PFSK-1 (cell line): Measurements from ENCODE around the gene INAVA.

Experiments
- FOXP2 ChIP-seq: optimal IDR thresholded peaks from 2 replicates; pipeline ENCODE3; 2011; ENCODE audit warnings: borderline replicate concordance, control low read depth, inconsistent platforms; ENCODE audit not compliant: insufficient read depth; ENCODE audit errors: extremely low read length, extremely low read depth
- POLR2AphosphoS5 ChIP-seq: IDR thresholded peaks from 2 replicates; pipeline ENCODE4 v1.6.1; 2012; ENCODE audit warnings: low read depth, mild to moderate bottlenecking, control low read depth, low read length, moderate library complexity
- SIN3A ChIP-seq: IDR thresholded peaks from 2 replicates; pipeline ENCODE4 v1.6.1; 2012; ENCODE audit warnings: mild to moderate bottlenecking, low read length, moderate library complexity, borderline replicate concordance; ENCODE audit not compliant: insufficient read depth
- TAF1 ChIP-seq: IDR thresholded peaks from 2 replicates; pipeline ENCODE4 v1.6.1; 2012; ENCODE audit warnings: low read length, control low read depth, borderline replicate concordance; ENCODE audit not compliant: insufficient read depth
- TF ChIP-seq, protein P1 (sequence below), 2 experiments: IDR thresholded peaks; 2 replicates each; pipeline versions ENCODE4 v1.6.1 to v1.8.0; 2011 to 2012; ENCODE audit warnings: low read depth in 2 of 2, low read length in 2 of 2, control low read depth in 1 of 2, inconsistent platforms in 1 of 2, mild to moderate bottlenecking in 1 of 2, moderate library complexity in 1 of 2; ENCODE audit not compliant: insufficient read depth in 1 of 2

Gene INAVA

DNA sequence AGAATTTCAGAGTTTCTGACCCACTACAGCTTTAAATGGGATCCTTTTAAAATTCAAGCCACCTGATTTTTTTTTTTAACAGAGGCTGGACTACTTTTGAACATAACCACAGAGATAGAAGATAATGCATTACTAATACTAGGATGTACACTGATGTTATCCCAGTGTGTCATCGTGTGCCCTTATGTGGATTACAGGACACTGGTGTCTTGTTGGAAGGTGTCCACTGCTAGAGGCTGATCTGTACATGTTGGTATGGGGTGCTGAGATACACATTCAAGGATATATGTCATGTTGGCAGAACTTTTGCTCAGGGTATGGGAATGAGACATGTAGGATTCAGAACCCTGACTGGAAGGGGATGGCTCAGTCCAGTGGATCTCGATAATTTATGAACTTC is 56.3 kb downstream of the INAVA start:
- TF ChIP-seq, protein P1, sequence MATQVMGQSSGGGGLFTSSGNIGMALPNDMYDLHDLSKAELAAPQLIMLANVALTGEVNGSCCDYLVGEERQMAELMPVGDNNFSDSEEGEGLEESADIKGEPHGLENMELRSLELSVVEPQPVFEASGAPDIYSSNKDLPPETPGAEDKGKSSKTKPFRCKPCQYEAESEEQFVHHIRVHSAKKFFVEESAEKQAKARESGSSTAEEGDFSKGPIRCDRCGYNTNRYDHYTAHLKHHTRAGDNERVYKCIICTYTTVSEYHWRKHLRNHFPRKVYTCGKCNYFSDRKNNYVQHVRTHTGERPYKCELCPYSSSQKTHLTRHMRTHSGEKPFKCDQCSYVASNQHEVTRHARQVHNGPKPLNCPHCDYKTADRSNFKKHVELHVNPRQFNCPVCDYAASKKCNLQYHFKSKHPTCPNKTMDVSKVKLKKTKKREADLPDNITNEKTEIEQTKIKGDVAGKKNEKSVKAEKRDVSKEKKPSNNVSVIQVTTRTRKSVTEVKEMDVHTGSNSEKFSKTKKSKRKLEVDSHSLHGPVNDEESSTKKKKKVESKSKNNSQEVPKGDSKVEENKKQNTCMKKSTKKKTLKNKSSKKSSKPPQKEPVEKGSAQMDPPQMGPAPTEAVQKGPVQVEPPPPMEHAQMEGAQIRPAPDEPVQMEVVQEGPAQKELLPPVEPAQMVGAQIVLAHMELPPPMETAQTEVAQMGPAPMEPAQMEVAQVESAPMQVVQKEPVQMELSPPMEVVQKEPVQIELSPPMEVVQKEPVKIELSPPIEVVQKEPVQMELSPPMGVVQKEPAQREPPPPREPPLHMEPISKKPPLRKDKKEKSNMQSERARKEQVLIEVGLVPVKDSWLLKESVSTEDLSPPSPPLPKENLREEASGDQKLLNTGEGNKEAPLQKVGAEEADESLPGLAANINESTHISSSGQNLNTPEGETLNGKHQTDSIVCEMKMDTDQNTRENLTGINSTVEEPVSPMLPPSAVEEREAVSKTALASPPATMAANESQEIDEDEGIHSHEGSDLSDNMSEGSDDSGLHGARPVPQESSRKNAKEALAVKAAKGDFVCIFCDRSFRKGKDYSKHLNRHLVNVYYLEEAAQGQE (IDR thresholded peaks at IDR 0.05; ENCODE audit: insufficient read depth in 1 of 2, low read depth in 2 of 2, low read length in 2 of 2) = no peak
- no peak for TF ChIP-seq FOXP2
- no peak for TF ChIP-seq POLR2AphosphoS5
- TF ChIP-seq TAF1 = no peak
- no peak for TF ChIP-seq SIN3A

DNA sequence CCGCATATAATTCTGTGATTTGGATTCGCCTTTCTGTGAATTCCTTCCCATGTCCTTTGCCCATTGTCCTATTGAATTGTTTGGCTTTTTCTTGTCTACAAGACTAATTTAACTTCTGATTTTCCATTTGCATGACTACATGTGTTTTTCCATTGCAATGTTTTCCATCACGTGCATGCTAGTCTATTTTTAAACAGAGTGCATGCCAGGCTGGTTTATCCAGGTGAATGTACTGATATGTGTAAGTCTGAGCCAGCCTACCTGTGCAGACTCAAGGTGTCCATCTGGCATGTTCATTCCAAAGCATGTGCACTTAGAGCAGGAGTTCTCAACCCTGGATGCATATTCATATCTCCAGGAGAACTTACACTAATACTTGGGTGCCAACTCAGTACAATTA is 59.7 kb downstream of the INAVA start:
- TF ChIP-seq, protein P1 (IDR thresholded peaks at IDR 0.05; ENCODE audit: insufficient read depth in 1 of 2, low read depth in 2 of 2, low read length in 2 of 2) = no peak
- TF ChIP-seq FOXP2 = no peak
- TF ChIP-seq SIN3A = no peak
- TF ChIP-seq TAF1 = no peak
- TF ChIP-seq POLR2AphosphoS5 = no peak

DNA sequence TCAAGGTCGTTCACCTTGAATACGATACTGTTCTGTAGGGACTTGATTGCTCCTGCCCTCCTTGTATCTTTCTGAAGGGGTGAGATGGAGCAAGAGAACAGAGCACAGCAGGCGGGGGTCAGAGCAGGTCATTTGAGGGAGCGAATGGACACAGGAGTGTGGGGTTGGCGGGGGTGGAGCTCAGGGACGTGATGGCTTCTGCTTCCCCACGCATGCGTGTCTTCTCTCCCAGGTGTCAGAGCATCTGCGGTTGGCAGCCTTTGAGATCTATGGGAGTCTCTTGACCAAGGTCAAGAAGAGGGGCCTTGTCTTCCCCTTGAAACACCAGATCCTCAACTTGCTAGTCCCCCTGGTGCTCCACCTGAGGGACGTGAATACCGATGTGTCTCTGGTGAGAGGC is 63.9 kb downstream of the INAVA start:
- TF ChIP-seq, protein P1 (IDR thresholded peaks at IDR 0.05; ENCODE audit: insufficient read depth in 1 of 2, low read depth in 2 of 2, low read length in 2 of 2) = no peak
- TF ChIP-seq FOXP2 = no peak
- no peak for TF ChIP-seq SIN3A

DNA sequence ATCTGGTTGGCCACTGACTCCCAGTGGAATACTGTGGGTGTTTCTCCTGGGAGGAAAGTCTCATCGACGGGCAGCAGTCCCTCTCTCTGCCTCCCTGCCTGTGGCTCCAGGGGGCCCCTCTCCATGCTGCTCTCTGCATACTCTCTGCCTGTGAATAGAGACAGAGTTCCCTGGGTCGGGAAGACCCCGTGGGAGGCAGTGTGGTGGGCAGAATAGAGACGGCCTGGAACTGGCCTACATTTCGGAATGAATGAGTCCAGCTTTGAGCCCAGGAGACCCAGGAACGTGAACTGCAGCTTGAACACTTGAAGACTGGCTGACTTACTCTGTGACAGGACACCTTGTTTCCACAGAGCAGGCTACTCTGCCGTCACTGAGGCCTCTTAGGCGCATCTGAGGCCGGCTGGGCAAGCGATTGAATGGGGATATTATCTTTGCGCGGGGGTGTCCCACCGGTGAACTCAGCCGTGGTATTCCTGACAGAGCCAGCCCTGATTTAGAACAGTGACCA is 64.8 kb downstream of the INAVA start:
- TF ChIP-seq FOXP2 (no peak), TAF1 (no peak), SIN3A (no peak), POLR2AphosphoS5 (no peak)
- TF ChIP-seq, protein P1 (IDR thresholded peaks at IDR 0.05; ENCODE audit: insufficient read depth in 1 of 2, low read depth in 2 of 2, low read length in 2 of 2) = no peak
